Activated effector memory CD4-positive, alpha-beta T cell treated with Interleukin-2 at 50 U/mL for 16 hours (primary cell): ENCODE data around the gene EIF1AD.
"Not testable (repeated sequence)": the region's sequence is repeated elsewhere in the genome, so short reads cannot be mapped to it uniquely, and the experiment has no call there.

Experiments used
- DNase-seq: peaks from one replicate; pipeline ENCODE4 v3.0.0-alpha.2; 2020

The EIF1AD gene

GRCh38 chr11:65965986-65966762, 35.8 kb downstream of the EIF1AD start:
- DNase-seq = no peak

DNA sequence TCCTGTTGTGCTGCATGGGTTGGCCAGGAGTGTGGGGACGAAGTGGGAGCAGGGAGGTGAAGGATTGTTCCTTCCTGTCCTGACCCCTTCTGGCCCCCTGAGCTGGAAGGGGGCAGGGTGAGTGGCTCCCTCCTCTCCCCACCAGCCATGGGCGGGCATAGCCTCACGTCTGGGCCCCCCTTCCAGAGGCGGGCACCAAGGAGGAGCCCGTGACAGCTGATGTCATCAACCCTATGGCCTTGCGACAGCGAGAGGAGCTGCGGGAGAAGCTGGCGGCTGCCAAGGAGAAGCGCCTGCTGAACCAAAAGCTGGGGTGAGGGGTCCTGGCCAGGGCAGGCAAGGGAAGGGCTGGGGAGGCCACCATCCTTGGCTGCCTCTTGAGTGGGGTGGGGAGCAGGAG, 37.1 kb downstream of the EIF1AD start:
- DNase-seq = no peak

DNA sequence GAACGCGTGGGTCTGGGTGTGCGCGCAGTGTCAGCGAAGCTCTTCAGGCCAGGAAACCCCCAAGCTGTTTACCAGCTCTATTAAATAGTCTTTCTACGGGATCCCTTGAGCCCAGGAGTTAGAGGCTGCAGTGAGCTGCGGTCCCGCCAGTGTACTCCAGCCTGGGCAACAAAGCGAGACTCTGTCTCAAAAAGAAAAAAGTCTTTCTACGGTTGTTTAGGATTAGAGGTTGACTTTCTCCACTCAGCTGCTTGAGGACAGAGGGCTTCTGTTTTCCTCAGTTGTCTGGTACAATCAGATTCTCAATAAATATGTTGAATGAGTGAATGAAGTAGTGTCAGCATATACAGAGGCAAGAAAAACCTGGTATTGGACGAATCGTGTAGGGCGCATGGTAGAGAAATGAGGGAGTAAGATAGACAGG, 39.8 kb downstream of the EIF1AD start:
- DNase-seq = no peak

GRCh38 chr11:65961267-65962140, 40.5 kb downstream of the EIF1AD start, which contains the start of gene SART1:
TSS of gene SART1 (plus strand) at chr11:65961734. CDS start at chr11:65961781, 47 bp downstream.
- peak; percentile 92 for DNase-seq

GRCh38 chr11:65960824-65961266, 41.1 kb downstream of the EIF1AD start:
- DNase-seq = no peak

GRCh38 chr11:65958774-65959420, 43.1 kb downstream of the EIF1AD start:
- DNase-seq = no peak

GRCh38 chr11:65958291-65958690, 43.7 kb downstream of the EIF1AD start:
- DNase-seq = no peak

GRCh38 chr11:65954771-65955170, 47.2 kb downstream of the EIF1AD start:
- DNase-seq = no peak

- no peak for DNase-seq
Measured at GRCh38 chr11:65953471-65953870, 48.5 kb downstream of the EIF1AD start.

DNA sequence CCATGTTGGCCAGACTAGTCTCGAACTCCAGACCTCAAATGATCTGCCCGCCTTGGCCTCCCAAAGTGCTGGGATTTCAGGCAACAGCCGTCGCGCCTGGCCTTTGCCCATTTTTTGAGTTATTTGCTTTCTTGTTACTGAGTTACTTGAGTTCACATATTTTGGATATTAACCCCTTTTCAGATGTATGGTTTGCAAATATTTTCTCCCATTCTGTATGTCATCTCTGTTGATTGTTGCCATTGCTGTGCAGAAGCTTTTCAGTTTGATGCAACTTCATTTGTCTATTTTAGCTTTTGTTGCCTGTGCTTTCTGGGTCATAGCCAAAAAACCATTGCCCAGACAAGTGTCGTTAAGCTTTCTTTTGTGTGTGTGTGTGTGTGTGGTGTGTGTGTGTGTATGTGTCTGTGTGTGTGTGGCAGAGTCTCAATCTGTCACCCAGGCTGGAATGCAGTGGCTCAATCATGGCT, 49.9 kb downstream of the EIF1AD start:
- DNase-seq = no peak

DNA sequence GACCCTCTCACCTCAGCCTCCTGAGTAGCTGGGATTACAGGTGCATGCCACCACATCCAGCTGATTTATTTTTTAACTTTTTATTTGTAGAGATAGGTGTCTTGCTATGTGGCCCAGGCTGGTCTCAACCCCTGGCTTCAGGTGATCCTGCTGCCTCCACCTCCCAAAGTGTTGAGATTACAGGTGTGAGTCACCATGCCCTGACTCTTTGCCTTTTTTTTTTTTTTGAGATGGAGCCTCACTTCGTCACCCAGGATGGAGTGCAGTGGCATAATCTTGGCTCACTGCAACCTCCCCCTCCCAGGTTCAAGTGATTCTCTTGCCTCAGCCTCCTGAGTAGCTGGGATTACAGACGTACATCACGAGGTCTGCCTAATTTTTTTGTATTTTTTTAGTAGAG, 50.3 kb downstream of the EIF1AD start:
- not testable (repeated sequence) for DNase-seq

DNA sequence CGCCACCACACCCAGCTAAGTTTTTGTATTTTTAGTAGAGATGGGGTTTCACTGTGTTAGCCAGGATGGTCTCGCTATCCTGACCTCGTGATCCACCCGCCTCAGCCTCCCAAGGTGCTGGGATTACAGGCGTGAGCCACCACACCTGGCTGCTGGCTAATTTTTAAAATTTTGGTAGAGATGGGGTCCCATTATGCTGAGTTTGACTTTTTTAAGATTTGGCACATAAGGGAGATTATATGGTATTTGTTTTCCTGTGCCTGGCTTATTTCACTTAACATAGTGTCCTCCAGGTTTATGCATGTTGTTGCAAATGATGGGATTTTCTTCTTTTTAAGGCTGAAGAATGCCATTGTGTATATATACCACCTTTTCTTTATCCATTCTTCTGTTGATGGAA, 51.2 kb downstream of the EIF1AD start:
- DNase-seq = not testable (repeated sequence)

DNA sequence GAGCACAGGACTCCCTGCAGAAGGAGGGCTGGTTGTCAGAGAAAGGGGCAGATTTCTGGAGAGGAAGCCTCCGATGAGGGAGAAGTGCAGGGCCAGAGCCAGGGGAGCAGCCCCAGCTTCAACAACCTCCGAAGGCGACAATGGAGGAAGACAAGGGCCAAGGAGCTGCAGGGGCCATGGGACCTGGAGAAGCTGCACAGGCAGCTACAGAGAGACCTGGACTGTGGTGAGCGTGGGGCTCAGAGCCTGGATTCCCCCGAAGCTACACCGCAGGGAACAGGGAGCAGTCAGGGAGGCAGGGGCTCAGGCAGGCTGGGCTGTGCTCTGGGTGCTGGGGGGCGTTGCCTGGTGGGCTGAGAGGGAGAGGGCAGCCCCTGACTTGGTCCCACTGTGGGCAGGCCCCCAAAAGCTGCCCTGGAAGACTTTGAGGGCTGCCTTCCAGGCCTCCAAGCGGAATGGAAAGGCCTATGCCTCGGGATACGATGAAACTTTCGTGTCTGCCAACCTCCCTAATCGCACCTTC, 54.3 kb downstream of the EIF1AD start:
- DNase-seq = no peak

- DNase-seq = no peak
Measured at GRCh38 chr11:65947133-65947532, 54.8 kb downstream of the EIF1AD start.

GRCh38 chr11:65946655-65947054, 55.3 kb downstream of the EIF1AD start:
- DNase-seq = no peak
